ENCODE results near the gene TBCK. TPM values are rescaled to one million over a fixed set of nuclear protein-coding genes. Genes with fewer than 3 reads are reported as not detected.

TBCK gene
- total and polyA plus RNA-seq, 3 experiments from 2014 or later, result 21.0 to 23.9 (median 21.7) TPM

- ChIA-PET CTCF (no interaction called here), POLR2A (no interaction called here)
- Mint-ChIP-seq H3K4me1 (no peaks in the 10 kb centered on the region), H3K27me3 (peaks cover 0 to 5% of the 10 kb centered on the region in 2 donors), H3K9me3 (no peaks in the 10 kb centered on the region), H3K4me3 (no peak overlapping the region), H3K36me3 (no peaks in the 10 kb centered on the region), H3K27ac (no peak overlapping the region)
- H3K4me1 ChIP-seq (ENCODE audit: insufficient read depth, low read length), result no peaks in the 10 kb centered on the region
- no peak overlapping the region for H3K27ac ChIP-seq (ENCODE audit: low read depth, low read length)
- no peaks in the 10 kb centered on the region for H3K9me3 ChIP-seq (ENCODE audit: low read length)
- H3K4me3 ChIP-seq (ENCODE audit: low read length), result no peak overlapping the region
- no peaks in the 10 kb centered on the region for H3K27me3 ChIP-seq (ENCODE audit: insufficient read depth, low read length, poor library complexity, severe bottlenecking)
- DNase-seq, result no peak
- no peaks in the 10 kb centered on the region for H3K36me3 ChIP-seq (ENCODE audit: insufficient read depth, low read length)
These were observed 319.2 kb downstream of the TBCK start for GRCh38 chr4:105996845-105997244.

GRCh38 chr4:105994841-105995501 is 321.0 kb downstream of the TBCK start:
- Histone ChIP-seq H3K4me3 (ENCODE audit: low read length) (no peak overlapping the region), H3K27me3 (ENCODE audit: insufficient read depth, low read length, poor library complexity, severe bottlenecking) (no peaks in the 10 kb centered on the region), H3K27ac (ENCODE audit: low read depth, low read length) (no peak overlapping the region), H3K36me3 (ENCODE audit: insufficient read depth, low read length) (no peaks in the 10 kb centered on the region), H3K9me3 (ENCODE audit: low read length) (no peaks in the 10 kb centered on the region), H3K4me1 (ENCODE audit: insufficient read depth, low read length) (no peaks in the 10 kb centered on the region)
- Mint-ChIP-seq H3K27me3 (peaks cover 3 to 6% of the 10 kb centered on the region in 2 donors), H3K4me3 (no peak overlapping the region), H3K4me1 (no peaks in the 10 kb centered on the region), H3K27ac (no peak overlapping the region), H3K36me3 (no peaks in the 10 kb centered on the region), H3K9me3 (no peaks in the 10 kb centered on the region)
- ChIA-PET POLR2A (no interaction called here), CTCF (no interaction called here)
- no peak for DNase-seq

GRCh38 chr4:105994061-105994460 is 321.9 kb downstream of the TBCK start:
- no peak for DNase-seq
- no peak overlapping the region for H3K27ac Mint-ChIP-seq
- Histone ChIP-seq H3K9me3 (ENCODE audit: low read length) (no peaks in the 10 kb centered on the region), H3K27me3 (ENCODE audit: insufficient read depth, low read length, poor library complexity, severe bottlenecking) (no peaks in the 10 kb centered on the region), H3K36me3 (ENCODE audit: insufficient read depth, low read length) (no peaks in the 10 kb centered on the region), H3K27ac (ENCODE audit: low read depth, low read length) (no peak overlapping the region), H3K4me3 (ENCODE audit: low read length) (no peak overlapping the region), H3K4me1 (ENCODE audit: insufficient read depth, low read length) (no peaks in the 10 kb centered on the region)
- ChIA-PET POLR2A (no interaction called here), CTCF (no interaction called here)
- H3K27me3 Mint-ChIP-seq, result peaks cover 4% of the 10 kb centered on the region in 2 donors
- H3K9me3 Mint-ChIP-seq, result peaks cover 0 to under 1% (median 0%) of the 10 kb centered on the region in 5 donors
- H3K4me1 Mint-ChIP-seq, result no peaks in the 10 kb centered on the region
- H3K36me3 Mint-ChIP-seq, result no peaks in the 10 kb centered on the region
- no peak overlapping the region for H3K4me3 Mint-ChIP-seq

- ChIA-PET POLR2A (no interaction called here), CTCF (no interaction called here)
- no peak overlapping the region for H3K4me3 ChIP-seq (ENCODE audit: low read length)
- no peaks in the 10 kb centered on the region for H3K36me3 ChIP-seq (ENCODE audit: insufficient read depth, low read length)
- no peak for DNase-seq
- Mint-ChIP-seq H3K27ac (no peak overlapping the region), H3K36me3 (no peaks in the 10 kb centered on the region), H3K9me3 (peaks cover 0 to 8% (median 6%) of the 10 kb centered on the region in 5 donors), H3K4me3 (no peak overlapping the region), H3K4me1 (no peaks in the 10 kb centered on the region), H3K27me3 (peaks cover 4% of the 10 kb centered on the region in 2 donors)
- no peaks in the 10 kb centered on the region for H3K9me3 ChIP-seq (ENCODE audit: low read length)
- no peaks in the 10 kb centered on the region for H3K4me1 ChIP-seq (ENCODE audit: insufficient read depth, low read length)
- no peaks in the 10 kb centered on the region for H3K27me3 ChIP-seq (ENCODE audit: insufficient read depth, low read length, poor library complexity, severe bottlenecking)
- H3K27ac ChIP-seq (ENCODE audit: low read depth, low read length), result no peak overlapping the region
These were observed 323.2 kb downstream of the TBCK start for GRCh38 chr4:105992641-105993305.

GRCh38 chr4:105991726-105992125 is 324.3 kb downstream of the TBCK start:
- H3K4me3 Mint-ChIP-seq, result no peak overlapping the region
- peaks cover 0 to 9% (median 6%) of the 10 kb centered on the region in 5 donors for H3K9me3 Mint-ChIP-seq
- Histone ChIP-seq H3K27me3 (ENCODE audit: insufficient read depth, low read length, poor library complexity, severe bottlenecking) (no peaks in the 10 kb centered on the region), H3K36me3 (ENCODE audit: insufficient read depth, low read length) (no peaks in the 10 kb centered on the region), H3K27ac (ENCODE audit: low read depth, low read length) (no peak overlapping the region), H3K4me3 (ENCODE audit: low read length) (no peak overlapping the region), H3K4me1 (ENCODE audit: insufficient read depth, low read length) (no peaks in the 10 kb centered on the region), H3K9me3 (ENCODE audit: low read length) (no peaks in the 10 kb centered on the region)
- no peak for DNase-seq
- H3K36me3 Mint-ChIP-seq, result no peaks in the 10 kb centered on the region
- H3K27ac Mint-ChIP-seq, result no peak overlapping the region
- no peaks in the 10 kb centered on the region for H3K4me1 Mint-ChIP-seq
- H3K27me3 Mint-ChIP-seq, result peaks cover 4% of the 10 kb centered on the region in 2 donors
- ChIA-PET CTCF (no interaction called here), POLR2A (no interaction called here)

Other genes starting within 250 kb of the TBCK start
- 10 to 100 TPM; 66.5 to 67.9 TPM for gene AIMP1, start 341 bp upstream of the TBCK start, total RNA-seq
- 67.0 TPM for gene AIMP1, start 341 bp upstream of the TBCK start, polyA plus RNA-seq
- not detected for gene GIMD1, start 52.6 kb upstream of the TBCK start, total RNA-seq
- not detected for gene GIMD1, start 52.6 kb upstream of the TBCK start, polyA plus RNA-seq